C4-2B (cell line): ENCODE measurements around the gene ZNF281.

Source experiments
- H3K27ac ChIP-seq: fragments of 450-650 bp; 2 replicates; pipeline ENCODE4 v1.5.1; 2017
- CTCF ChIP-seq: fragments of 450-650 bp; conservative IDR thresholded peaks from 2 replicates; pipeline ENCODE4 v1.5.1; 2017; ENCODE audit warnings: mild to moderate bottlenecking
- ZFX ChIP-seq: fragments of 450-650 bp; IDR thresholded peaks from 2 replicates; pipeline ENCODE4 v1.6.1; 2017

Gene ZNF281

GRCh38 chr1:200437556-200438203, 27.8 kb upstream of the ZNF281 start:
- TF ChIP-seq ZFX = no peak
- TF ChIP-seq CTCF = no peak
- H3K27ac ChIP-seq = no peak overlapping the region

GRCh38 chr1:200437088-200437487, 27.3 kb upstream of the ZNF281 start:
- no peak overlapping the region for H3K27ac ChIP-seq
- TF ChIP-seq CTCF (no peak), ZFX (no peak)

GRCh38 chr1:200436436-200436835, 26.6 kb upstream of the ZNF281 start:
- TF ChIP-seq CTCF (no peak), ZFX (no peak)
- no peak overlapping the region for H3K27ac ChIP-seq

GRCh38 chr1:200435200-200435780, 25.5 kb upstream of the ZNF281 start:
- H3K27ac ChIP-seq = no peak overlapping the region
- TF ChIP-seq CTCF (no peak), ZFX (no peak)

GRCh38 chr1:200433586-200433985, 23.8 kb upstream of the ZNF281 start:
- TF ChIP-seq ZFX (no peak), CTCF (no peak)
- peak overlapping the region; percentile 41; the same call in 1 of the 2 replicates for H3K27ac ChIP-seq

GRCh38 chr1:200432586-200432985, 22.8 kb upstream of the ZNF281 start:
- peak overlapping the region; percentile 6; the same call in 1 of the 2 replicates for H3K27ac ChIP-seq
- TF ChIP-seq ZFX (no peak), CTCF (no peak)

GRCh38 chr1:200429221-200429751, 19.4 kb upstream of the ZNF281 start:
- TF ChIP-seq CTCF (no peak), ZFX (no peak)
- H3K27ac ChIP-seq = no peak overlapping the region
